ENCODE results near the gene ARG2. TPM values are rescaled to one million over a fixed set of nuclear protein-coding genes. Genes with fewer than 3 reads are reported as not detected.

ARG2 gene
- total RNA-seq, 3 donors from 2014 or later (not counting 1 experiment from before 2014, with no cell fraction given), result 1.2 to 7.4 (median 1.4) TPM

DNA sequence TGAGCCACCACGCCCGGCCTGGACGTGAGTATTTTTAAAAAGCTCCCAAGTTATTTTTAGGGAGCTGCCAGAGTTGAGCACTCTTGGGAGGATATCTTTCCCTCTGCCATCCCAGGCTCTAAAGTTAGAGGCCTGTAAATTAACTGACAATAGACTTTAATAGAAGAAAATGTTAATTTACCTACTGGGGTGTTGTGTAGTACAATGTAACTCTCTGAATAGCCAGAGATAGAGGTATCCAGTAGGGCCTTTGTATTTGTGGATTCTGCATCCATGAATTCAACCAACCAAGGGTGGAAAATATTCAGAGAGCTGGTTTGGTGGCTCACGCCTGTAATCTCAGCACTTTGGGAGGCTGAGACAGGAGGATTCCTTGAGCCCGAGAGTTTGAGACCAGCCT is 12.1 kb upstream of the ARG2 start:
- H3K27me3 ChIP-seq (ENCODE audit: control insufficient read depth, insufficient read depth, low read length), result no peaks in the 10 kb centered on the region
- DNase-seq (no peak), ATAC-seq (no peak)
- H3K27ac ChIP-seq (ENCODE audit: low read length), result no peak overlapping the region
- Mint-ChIP-seq H3K4me3 (no peak overlapping the region), H3K4me1 (no peaks in the 10 kb centered on the region), H3K27me3 (ENCODE audit: low read depth in 2 of 2) (peaks cover 9 to 13% of the 10 kb centered on the region in 2 donors), H3K27ac (no peak overlapping the region), H3K36me3 (no peaks in the 10 kb centered on the region), H3K9me3 (no peaks in the 10 kb centered on the region)
- intact Hi-C loops (cut with micrococcal nuclease), result no loop called here
- no peaks in the 10 kb centered on the region for H3K9me3 ChIP-seq (ENCODE audit: control insufficient read depth, insufficient read depth, low read length)
- no peaks in the 10 kb centered on the region for H3K36me3 ChIP-seq (ENCODE audit: control insufficient read depth, insufficient read depth, low read length)
- no peak overlapping the region for H3K4me3 ChIP-seq (ENCODE audit: low read length)
- WGBS (ENCODE audit: insufficient coverage), result 98% methylated on average over 5 of the region's 5 CpGs
- TF ChIP-seq, protein P1, sequence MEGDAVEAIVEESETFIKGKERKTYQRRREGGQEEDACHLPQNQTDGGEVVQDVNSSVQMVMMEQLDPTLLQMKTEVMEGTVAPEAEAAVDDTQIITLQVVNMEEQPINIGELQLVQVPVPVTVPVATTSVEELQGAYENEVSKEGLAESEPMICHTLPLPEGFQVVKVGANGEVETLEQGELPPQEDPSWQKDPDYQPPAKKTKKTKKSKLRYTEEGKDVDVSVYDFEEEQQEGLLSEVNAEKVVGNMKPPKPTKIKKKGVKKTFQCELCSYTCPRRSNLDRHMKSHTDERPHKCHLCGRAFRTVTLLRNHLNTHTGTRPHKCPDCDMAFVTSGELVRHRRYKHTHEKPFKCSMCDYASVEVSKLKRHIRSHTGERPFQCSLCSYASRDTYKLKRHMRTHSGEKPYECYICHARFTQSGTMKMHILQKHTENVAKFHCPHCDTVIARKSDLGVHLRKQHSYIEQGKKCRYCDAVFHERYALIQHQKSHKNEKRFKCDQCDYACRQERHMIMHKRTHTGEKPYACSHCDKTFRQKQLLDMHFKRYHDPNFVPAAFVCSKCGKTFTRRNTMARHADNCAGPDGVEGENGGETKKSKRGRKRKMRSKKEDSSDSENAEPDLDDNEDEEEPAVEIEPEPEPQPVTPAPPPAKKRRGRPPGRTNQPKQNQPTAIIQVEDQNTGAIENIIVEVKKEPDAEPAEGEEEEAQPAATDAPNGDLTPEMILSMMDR (IDR thresholded peaks at IDR 0.05), result no peak
- no peaks in the 10 kb centered on the region for H3K4me1 ChIP-seq (ENCODE audit: control insufficient read depth, insufficient read depth, low read length)

GRCh38 chr14:67609642-67610310 is 9.9 kb upstream of the ARG2 start:
- DNase-seq (no peak), ATAC-seq (no peak)
- Mint-ChIP-seq H3K9me3 (no peaks in the 10 kb centered on the region), H3K4me3 (no peak overlapping the region), H3K27ac (no peak overlapping the region), H3K4me1 (no peaks in the 10 kb centered on the region), H3K36me3 (no peaks in the 10 kb centered on the region), H3K27me3 (ENCODE audit: low read depth in 2 of 2) (peaks cover 7 to 14% of the 10 kb centered on the region in 2 donors)
- no peaks in the 10 kb centered on the region for H3K27me3 ChIP-seq (ENCODE audit: control insufficient read depth, insufficient read depth, low read length)
- H3K9me3 ChIP-seq (ENCODE audit: control insufficient read depth, insufficient read depth, low read length), result no peaks in the 10 kb centered on the region
- intact Hi-C loops (cut with micrococcal nuclease), result no loop called here
- no peak overlapping the region for H3K4me3 ChIP-seq (ENCODE audit: low read length)
- no peaks in the 10 kb centered on the region for H3K4me1 ChIP-seq (ENCODE audit: control insufficient read depth, insufficient read depth, low read length)
- no peak overlapping the region for H3K27ac ChIP-seq (ENCODE audit: low read length)
- 83% methylated on average over 10 of the region's 10 CpGs for WGBS (ENCODE audit: insufficient coverage)
- TF ChIP-seq, protein P1 (IDR thresholded peaks at IDR 0.05), result no peak
- no peaks in the 10 kb centered on the region for H3K36me3 ChIP-seq (ENCODE audit: control insufficient read depth, insufficient read depth, low read length)

DNA sequence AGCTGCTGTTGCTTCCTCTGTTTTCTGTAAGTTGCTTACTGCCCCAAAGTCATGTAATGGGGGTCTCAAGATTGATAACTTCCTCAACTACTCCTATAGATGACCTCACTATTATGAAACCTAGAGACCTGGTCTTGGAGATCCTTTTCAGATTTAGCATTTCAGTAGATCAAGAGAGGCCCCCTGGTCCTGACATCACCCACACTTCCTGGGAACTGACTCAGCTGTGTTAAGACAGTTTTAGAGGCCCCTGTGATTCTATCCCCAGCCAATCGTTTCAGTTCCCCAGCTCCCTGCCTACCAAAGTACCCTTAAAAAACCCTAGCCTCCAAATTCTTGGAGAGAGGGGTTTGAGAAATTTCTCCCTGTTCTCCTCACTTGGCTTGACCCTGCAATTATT is 9.2 kb upstream of the ARG2 start:
- H3K4me1 Mint-ChIP-seq, result no peaks in the 10 kb centered on the region
- ATAC-seq, result no peak
- H3K4me3 Mint-ChIP-seq, result no peak overlapping the region
- peaks cover 0 to 8% of the 10 kb centered on the region in 2 donors for H3K27me3 Mint-ChIP-seq (ENCODE audit: low read depth in 2 of 2)
- no peaks in the 10 kb centered on the region for H3K4me1 ChIP-seq (ENCODE audit: control insufficient read depth, insufficient read depth, low read length)
- no peaks in the 10 kb centered on the region for H3K9me3 Mint-ChIP-seq
- H3K9me3 ChIP-seq (ENCODE audit: control insufficient read depth, insufficient read depth, low read length), result no peaks in the 10 kb centered on the region
- H3K27ac ChIP-seq (ENCODE audit: low read length), result no peak overlapping the region
- DNase-seq, result no peak
- no peak overlapping the region for H3K4me3 ChIP-seq (ENCODE audit: low read length)
- H3K36me3 Mint-ChIP-seq, result no peaks in the 10 kb centered on the region
- intact Hi-C loops (cut with micrococcal nuclease), result no loop called here
- H3K27me3 ChIP-seq (ENCODE audit: control insufficient read depth, insufficient read depth, low read length), result no peaks in the 10 kb centered on the region
- TF ChIP-seq, protein P1 (IDR thresholded peaks at IDR 0.05), result no peak
- H3K36me3 ChIP-seq (ENCODE audit: control insufficient read depth, insufficient read depth, low read length), result no peaks in the 10 kb centered on the region
- no peak overlapping the region for H3K27ac Mint-ChIP-seq
- WGBS (ENCODE audit: insufficient coverage), result no CpG with 5 or more reads among the region's 1 CpG

DNA sequence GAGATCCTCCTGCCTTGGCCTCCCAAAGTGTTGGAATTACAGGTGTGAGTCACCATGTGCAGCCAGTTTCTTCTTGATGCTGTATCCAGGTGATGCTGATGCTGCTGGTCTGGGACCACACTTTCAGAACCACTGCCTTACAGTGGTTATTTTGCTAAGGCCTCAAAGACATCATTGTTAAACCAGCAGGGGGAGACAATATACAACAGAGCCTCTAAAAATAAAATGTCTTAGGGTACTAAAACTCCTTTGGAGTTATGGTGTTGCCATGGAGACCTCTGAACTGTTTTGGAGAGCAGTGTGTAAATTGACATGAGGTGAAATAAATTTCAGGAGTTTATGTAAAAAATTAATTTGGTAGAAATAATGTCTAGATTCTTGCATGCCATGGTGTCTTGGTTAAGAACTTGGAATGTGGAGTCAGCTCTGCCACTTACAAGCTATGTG is 1.1 kb upstream of the ARG2 start:
- intact Hi-C loops (cut with micrococcal nuclease), result loop anchor here (1.0 to 2.0 kb wide), 5 partner anchors 18 to 198 kb away; partner anchors contain the start of genes PIGH, RDH11 and ZFYVE26
- H3K4me1 ChIP-seq (ENCODE audit: control insufficient read depth, insufficient read depth, low read length), result peaks cover 14% of the 10 kb centered on the region
- H3K27ac Mint-ChIP-seq, result peak overlapping the region; percentile 95 to 98
- H3K4me1 Mint-ChIP-seq, result peaks cover 21 to 25% of the 10 kb centered on the region in 2 donors
- H3K27me3 Mint-ChIP-seq (ENCODE audit: low read depth in 2 of 2), result peaks cover 0 to 10% of the 10 kb centered on the region in 2 donors
- no peak overlapping the region for H3K4me3 ChIP-seq (ENCODE audit: low read length)
- no peaks in the 10 kb centered on the region for H3K9me3 ChIP-seq (ENCODE audit: control insufficient read depth, insufficient read depth, low read length)
- no peaks in the 10 kb centered on the region for H3K9me3 Mint-ChIP-seq
- no peaks in the 10 kb centered on the region for H3K36me3 Mint-ChIP-seq
- TF ChIP-seq, protein P1 (IDR thresholded peaks at IDR 0.05), result peak; percentile 75
- H3K27me3 ChIP-seq (ENCODE audit: control insufficient read depth, insufficient read depth, low read length), result no peaks in the 10 kb centered on the region
- ATAC-seq (peak; percentile 40 to 53 (median 43)), DNase-seq (peak; percentile 18 to 85)
- H3K4me3 Mint-ChIP-seq, result peak overlapping the region; percentile 90
- no peaks in the 10 kb centered on the region for H3K36me3 ChIP-seq (ENCODE audit: control insufficient read depth, insufficient read depth, low read length)
- peak overlapping the region; percentile 92 for H3K27ac ChIP-seq (ENCODE audit: low read length)

Measured in natural killer cell (primary cell).